Measurements from ENCODE around the gene MAPK6. TPM values are rescaled to one million over a fixed set of nuclear protein-coding genes. Genes with fewer than 3 reads are reported as not detected.

The MAPK6 gene
- total RNA-seq, 1 donor from 2014 or later: 98.2 TPM

- FAIRE-seq: no peak
- H3K4me3 Mint-ChIP-seq (ENCODE audit: unreplicated experiment): no peak overlapping the region
- peaks cover 3% of the 10 kb centered on the region for H3K36me3 Mint-ChIP-seq (ENCODE audit: low read depth, unreplicated experiment)
These were observed 82.7 kb downstream of the MAPK6 start for GRCh38 chr15:52101542-52102323.

DNA sequence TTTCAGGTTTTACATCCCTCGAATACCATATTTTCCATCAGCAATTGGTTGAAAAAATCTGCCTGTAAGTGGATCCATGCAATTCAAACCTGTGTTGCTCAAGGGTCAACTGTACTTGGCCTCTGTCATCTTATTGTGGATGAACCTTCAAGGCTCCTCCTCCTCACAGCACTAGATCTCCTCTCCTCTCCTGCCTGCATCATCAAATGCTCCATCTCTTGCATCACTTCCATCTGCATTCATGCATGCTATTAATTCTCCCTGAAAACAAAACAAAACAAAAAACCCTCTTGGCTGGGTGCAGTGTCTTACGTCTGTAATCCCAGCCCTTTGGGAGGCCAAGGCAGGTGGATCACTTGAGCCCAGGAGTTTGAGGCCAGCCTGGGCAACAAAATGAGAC is 83.4 kb downstream of the MAPK6 start:
- no peak overlapping the region for H3K4me3 Mint-ChIP-seq (ENCODE audit: unreplicated experiment)
- H3K9me3 ChIP-seq (ENCODE audit: insufficient read depth, low read depth, low read length): no peaks in the 10 kb centered on the region
- H3K4me3 ChIP-seq (ENCODE audit: insufficient read depth, low read depth, low read length): no peak overlapping the region
- H3K9me3 Mint-ChIP-seq (ENCODE audit: unreplicated experiment): no peaks in the 10 kb centered on the region
- H3K27me3 Mint-ChIP-seq (ENCODE audit: low read depth, unreplicated experiment): no peaks in the 10 kb centered on the region
- no peaks in the 10 kb centered on the region for H3K27me3 ChIP-seq (ENCODE audit: insufficient read depth, low read length)
- H3K36me3 Mint-ChIP-seq (ENCODE audit: low read depth, unreplicated experiment): no peaks in the 10 kb centered on the region
- H3K4me2 ChIP-seq (ENCODE audit: low read length): peak overlapping the region; percentile 65
- no peaks in the 10 kb centered on the region for H3K36me3 ChIP-seq (ENCODE audit: insufficient read depth, low read length)
- no peaks in the 10 kb centered on the region for H4K20me1 ChIP-seq (ENCODE audit: insufficient read depth, low read length)
- H3K27ac Mint-ChIP-seq (ENCODE audit: unreplicated experiment): peak overlapping the region; percentile 51
- peak overlapping the region; percentile 44 for H3K9ac ChIP-seq (ENCODE audit: low read length)
- FAIRE-seq (no peak), DNase-seq (ENCODE audit: low read depth) (peak; percentile 84)
- H3K27ac ChIP-seq (ENCODE audit: low read depth, low read length): peak overlapping the region; percentile 88
- H3K4me1 Mint-ChIP-seq (ENCODE audit: low read depth, unreplicated experiment): peaks cover 19% of the 10 kb centered on the region
- TF ChIP-seq, protein P1, sequence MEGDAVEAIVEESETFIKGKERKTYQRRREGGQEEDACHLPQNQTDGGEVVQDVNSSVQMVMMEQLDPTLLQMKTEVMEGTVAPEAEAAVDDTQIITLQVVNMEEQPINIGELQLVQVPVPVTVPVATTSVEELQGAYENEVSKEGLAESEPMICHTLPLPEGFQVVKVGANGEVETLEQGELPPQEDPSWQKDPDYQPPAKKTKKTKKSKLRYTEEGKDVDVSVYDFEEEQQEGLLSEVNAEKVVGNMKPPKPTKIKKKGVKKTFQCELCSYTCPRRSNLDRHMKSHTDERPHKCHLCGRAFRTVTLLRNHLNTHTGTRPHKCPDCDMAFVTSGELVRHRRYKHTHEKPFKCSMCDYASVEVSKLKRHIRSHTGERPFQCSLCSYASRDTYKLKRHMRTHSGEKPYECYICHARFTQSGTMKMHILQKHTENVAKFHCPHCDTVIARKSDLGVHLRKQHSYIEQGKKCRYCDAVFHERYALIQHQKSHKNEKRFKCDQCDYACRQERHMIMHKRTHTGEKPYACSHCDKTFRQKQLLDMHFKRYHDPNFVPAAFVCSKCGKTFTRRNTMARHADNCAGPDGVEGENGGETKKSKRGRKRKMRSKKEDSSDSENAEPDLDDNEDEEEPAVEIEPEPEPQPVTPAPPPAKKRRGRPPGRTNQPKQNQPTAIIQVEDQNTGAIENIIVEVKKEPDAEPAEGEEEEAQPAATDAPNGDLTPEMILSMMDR (IDR thresholded peaks at IDR 0.05; ENCODE audit: insufficient read depth, low read depth, low read length): no peak
- no peak for TF ChIP-seq EZH2 (IDR thresholded peaks at IDR 0.05; ENCODE audit: insufficient read depth, low read length)
- no peak overlapping the region for H2AFZ ChIP-seq (ENCODE audit: low read depth, low read length)
- no peaks in the 10 kb centered on the region for H3K79me2 ChIP-seq (ENCODE audit: insufficient read depth, low read length)
- peaks cover 23% of the 10 kb centered on the region for H3K4me1 ChIP-seq (ENCODE audit: insufficient read depth, low read length)

More at GRCh38 chr15:52101542-52102323, 82.7 kb downstream of the MAPK6 start:
- Histone ChIP-seq H3K27ac (ENCODE audit: low read depth, low read length) (no peak overlapping the region), H3K9ac (ENCODE audit: low read length) (no peak overlapping the region), H3K4me3 (ENCODE audit: insufficient read depth, low read depth, low read length) (no peak overlapping the region), H4K20me1 (ENCODE audit: insufficient read depth, low read length) (no peaks in the 10 kb centered on the region), H3K79me2 (ENCODE audit: insufficient read depth, low read length) (no peaks in the 10 kb centered on the region), H3K4me2 (ENCODE audit: low read length) (peak overlapping the region; percentile 65), H3K36me3 (ENCODE audit: insufficient read depth, low read length) (no peaks in the 10 kb centered on the region), H2AFZ (ENCODE audit: low read depth, low read length) (no peak overlapping the region), H3K4me1 (ENCODE audit: insufficient read depth, low read length) (peaks cover 23% of the 10 kb centered on the region), H3K27me3 (ENCODE audit: insufficient read depth, low read length) (no peaks in the 10 kb centered on the region), H3K9me3 (ENCODE audit: insufficient read depth, low read depth, low read length) (no peaks in the 10 kb centered on the region)
- H3K4me1 Mint-ChIP-seq (ENCODE audit: low read depth, unreplicated experiment): peaks cover 21% of the 10 kb centered on the region
- H3K27me3 Mint-ChIP-seq (ENCODE audit: low read depth, unreplicated experiment): no peaks in the 10 kb centered on the region
- DNase-seq (ENCODE audit: low read depth): no peak
- TF ChIP-seq, protein P1 (IDR thresholded peaks at IDR 0.05; ENCODE audit: insufficient read depth, low read depth, low read length): no peak
- no peak for TF ChIP-seq EZH2 (IDR thresholded peaks at IDR 0.05; ENCODE audit: insufficient read depth, low read length)
- H3K27ac Mint-ChIP-seq (ENCODE audit: unreplicated experiment): peak overlapping the region; percentile 79
- H3K9me3 Mint-ChIP-seq (ENCODE audit: unreplicated experiment): no peaks in the 10 kb centered on the region
